MM.1S (cell line): ENCODE measurements around the gene JPH3.

ENCODE experiments used
- EZH2 ChIP-seq: fragments of 300-600 bp; sonication (generic); optimal IDR thresholded peaks from 2 replicates; pipeline ENCODE3; 2017; ENCODE audit warnings: low read depth, mild to moderate bottlenecking, antibody characterized with exemption, low read length, mixed read lengths
- TF ChIP-seq, protein P1 (sequence below): fragments of 300-600 bp; sonication (generic); IDR thresholded peaks from 2 replicates; pipeline ENCODE4 v1.5.1; 2016; ENCODE audit warnings: antibody characterized with exemption, low read length, mixed read lengths

- TF ChIP-seq, protein P1, sequence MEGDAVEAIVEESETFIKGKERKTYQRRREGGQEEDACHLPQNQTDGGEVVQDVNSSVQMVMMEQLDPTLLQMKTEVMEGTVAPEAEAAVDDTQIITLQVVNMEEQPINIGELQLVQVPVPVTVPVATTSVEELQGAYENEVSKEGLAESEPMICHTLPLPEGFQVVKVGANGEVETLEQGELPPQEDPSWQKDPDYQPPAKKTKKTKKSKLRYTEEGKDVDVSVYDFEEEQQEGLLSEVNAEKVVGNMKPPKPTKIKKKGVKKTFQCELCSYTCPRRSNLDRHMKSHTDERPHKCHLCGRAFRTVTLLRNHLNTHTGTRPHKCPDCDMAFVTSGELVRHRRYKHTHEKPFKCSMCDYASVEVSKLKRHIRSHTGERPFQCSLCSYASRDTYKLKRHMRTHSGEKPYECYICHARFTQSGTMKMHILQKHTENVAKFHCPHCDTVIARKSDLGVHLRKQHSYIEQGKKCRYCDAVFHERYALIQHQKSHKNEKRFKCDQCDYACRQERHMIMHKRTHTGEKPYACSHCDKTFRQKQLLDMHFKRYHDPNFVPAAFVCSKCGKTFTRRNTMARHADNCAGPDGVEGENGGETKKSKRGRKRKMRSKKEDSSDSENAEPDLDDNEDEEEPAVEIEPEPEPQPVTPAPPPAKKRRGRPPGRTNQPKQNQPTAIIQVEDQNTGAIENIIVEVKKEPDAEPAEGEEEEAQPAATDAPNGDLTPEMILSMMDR, result no peak
- no peak for TF ChIP-seq EZH2
Measured at GRCh38 chr16:87607223-87607622, 4.9 kb downstream of the JPH3 start.
